ENCODE measurements around the gene PLCH1. TPM values are rescaled to one million over a fixed set of nuclear protein-coding genes. Genes with fewer than 3 reads are reported as not detected.

The PLCH1 gene
- total and polyA plus RNA-seq, 2 donors (not counting 1 experiment from before 2014, with no cell fraction given), result under 0.01 to 0.03 TPM

- H3K27me3 ChIP-seq (ENCODE audit: control insufficient read depth, insufficient read depth, low read length), result no peaks in the 10 kb centered on the region
- no peak for DNase-seq (ENCODE audit: low read depth in 2 of 2)
- no peaks in the 10 kb centered on the region for H4K20me1 ChIP-seq (ENCODE audit: control insufficient read depth, extremely low read depth, insufficient read depth, low read length)
- H3K4me3 ChIP-seq (replicated peaks in 1 of 4; ENCODE audit: control extremely low read depth in 1 of 4, insufficient read depth in 1 of 4, low read depth in 3 of 4, low read length in 4 of 4), result no peak overlapping the region
- H2AFZ ChIP-seq (ENCODE audit: low read length), result no peak overlapping the region
- H3K9ac ChIP-seq (ENCODE audit: insufficient read depth, low read length), result no peak overlapping the region
- no peak overlapping the region for H3K27ac ChIP-seq (ENCODE audit: insufficient read depth, low read length)
- no peaks in the 10 kb centered on the region for H3K79me2 ChIP-seq (ENCODE audit: control insufficient read depth, insufficient read depth, low read length)
- no peaks in the 10 kb centered on the region for H3K36me3 ChIP-seq (ENCODE audit: control insufficient read depth, insufficient read depth, low read length)
- H3K4me1 ChIP-seq (ENCODE audit: control insufficient read depth, extremely low read depth, insufficient read depth, low read length), result no peaks in the 10 kb centered on the region
- no peaks in the 10 kb centered on the region for H3K9me3 ChIP-seq (ENCODE audit: control insufficient read depth, insufficient read depth, low read depth, low read length)
- TF ChIP-seq, protein P1, sequence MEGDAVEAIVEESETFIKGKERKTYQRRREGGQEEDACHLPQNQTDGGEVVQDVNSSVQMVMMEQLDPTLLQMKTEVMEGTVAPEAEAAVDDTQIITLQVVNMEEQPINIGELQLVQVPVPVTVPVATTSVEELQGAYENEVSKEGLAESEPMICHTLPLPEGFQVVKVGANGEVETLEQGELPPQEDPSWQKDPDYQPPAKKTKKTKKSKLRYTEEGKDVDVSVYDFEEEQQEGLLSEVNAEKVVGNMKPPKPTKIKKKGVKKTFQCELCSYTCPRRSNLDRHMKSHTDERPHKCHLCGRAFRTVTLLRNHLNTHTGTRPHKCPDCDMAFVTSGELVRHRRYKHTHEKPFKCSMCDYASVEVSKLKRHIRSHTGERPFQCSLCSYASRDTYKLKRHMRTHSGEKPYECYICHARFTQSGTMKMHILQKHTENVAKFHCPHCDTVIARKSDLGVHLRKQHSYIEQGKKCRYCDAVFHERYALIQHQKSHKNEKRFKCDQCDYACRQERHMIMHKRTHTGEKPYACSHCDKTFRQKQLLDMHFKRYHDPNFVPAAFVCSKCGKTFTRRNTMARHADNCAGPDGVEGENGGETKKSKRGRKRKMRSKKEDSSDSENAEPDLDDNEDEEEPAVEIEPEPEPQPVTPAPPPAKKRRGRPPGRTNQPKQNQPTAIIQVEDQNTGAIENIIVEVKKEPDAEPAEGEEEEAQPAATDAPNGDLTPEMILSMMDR (conservative IDR thresholded peaks at IDR 0.05 in 1 of 2, IDR thresholded peaks at IDR 0.05 in 1 of 2; ENCODE audit: low read depth in 1 of 2, low read length in 2 of 2), result no peak
- no peak for TF ChIP-seq EZH2 (IDR thresholded peaks at IDR 0.05; ENCODE audit: low read length, missing control alignments)
- no peak overlapping the region for H3K4me2 ChIP-seq (ENCODE audit: extremely low read depth, insufficient read depth, low read length)
Observed at GRCh38 chr3:155441026-155441425, 303.8 kb downstream of the PLCH1 start.

DNA sequence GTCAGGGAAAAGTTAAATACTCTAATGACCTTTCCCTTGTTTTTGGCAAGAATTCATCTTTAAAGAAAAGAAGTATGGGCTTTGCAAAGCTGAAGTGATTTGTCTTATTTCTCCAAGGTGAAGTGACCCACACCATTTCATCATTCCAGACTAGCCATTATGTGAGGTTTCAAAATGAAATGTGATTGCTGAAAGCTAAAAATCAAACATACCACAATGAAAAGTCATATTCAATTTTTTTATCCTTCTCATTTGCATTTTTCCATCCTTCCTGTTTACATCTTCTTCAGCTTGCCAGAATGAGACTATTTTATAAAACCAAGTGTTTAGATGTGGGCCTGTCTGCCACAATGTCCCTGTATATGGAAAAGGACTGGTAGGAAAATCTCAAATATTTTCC lies 309.1 kb downstream of the PLCH1 start:
- Histone ChIP-seq H3K4me2 (ENCODE audit: extremely low read depth, insufficient read depth, low read length) (no peak overlapping the region), H2AFZ (ENCODE audit: low read length) (no peak overlapping the region), H3K27ac (ENCODE audit: insufficient read depth, low read length) (no peak overlapping the region), H3K79me2 (ENCODE audit: control insufficient read depth, insufficient read depth, low read length) (no peaks in the 10 kb centered on the region), H3K36me3 (ENCODE audit: control insufficient read depth, insufficient read depth, low read length) (no peaks in the 10 kb centered on the region), H3K4me1 (ENCODE audit: control insufficient read depth, extremely low read depth, insufficient read depth, low read length) (no peaks in the 10 kb centered on the region), H3K4me3 (replicated peaks in 1 of 4; ENCODE audit: control extremely low read depth in 1 of 4, insufficient read depth in 1 of 4, low read depth in 3 of 4, low read length in 4 of 4) (no peak overlapping the region), H3K27me3 (ENCODE audit: control insufficient read depth, insufficient read depth, low read length) (no peaks in the 10 kb centered on the region), H4K20me1 (ENCODE audit: control insufficient read depth, extremely low read depth, insufficient read depth, low read length) (no peaks in the 10 kb centered on the region), H3K9me3 (ENCODE audit: control insufficient read depth, insufficient read depth, low read depth, low read length) (no peaks in the 10 kb centered on the region), H3K9ac (ENCODE audit: insufficient read depth, low read length) (no peak overlapping the region)
- peak in 1 of 2 donors; percentile 50 for DNase-seq (ENCODE audit: low read depth in 2 of 2)
- TF ChIP-seq, protein P1 (conservative IDR thresholded peaks at IDR 0.05 in 1 of 2, IDR thresholded peaks at IDR 0.05 in 1 of 2; ENCODE audit: low read depth in 1 of 2, low read length in 2 of 2), result no peak
- TF ChIP-seq EZH2 (IDR thresholded peaks at IDR 0.05; ENCODE audit: low read length, missing control alignments), result no peak

DNA sequence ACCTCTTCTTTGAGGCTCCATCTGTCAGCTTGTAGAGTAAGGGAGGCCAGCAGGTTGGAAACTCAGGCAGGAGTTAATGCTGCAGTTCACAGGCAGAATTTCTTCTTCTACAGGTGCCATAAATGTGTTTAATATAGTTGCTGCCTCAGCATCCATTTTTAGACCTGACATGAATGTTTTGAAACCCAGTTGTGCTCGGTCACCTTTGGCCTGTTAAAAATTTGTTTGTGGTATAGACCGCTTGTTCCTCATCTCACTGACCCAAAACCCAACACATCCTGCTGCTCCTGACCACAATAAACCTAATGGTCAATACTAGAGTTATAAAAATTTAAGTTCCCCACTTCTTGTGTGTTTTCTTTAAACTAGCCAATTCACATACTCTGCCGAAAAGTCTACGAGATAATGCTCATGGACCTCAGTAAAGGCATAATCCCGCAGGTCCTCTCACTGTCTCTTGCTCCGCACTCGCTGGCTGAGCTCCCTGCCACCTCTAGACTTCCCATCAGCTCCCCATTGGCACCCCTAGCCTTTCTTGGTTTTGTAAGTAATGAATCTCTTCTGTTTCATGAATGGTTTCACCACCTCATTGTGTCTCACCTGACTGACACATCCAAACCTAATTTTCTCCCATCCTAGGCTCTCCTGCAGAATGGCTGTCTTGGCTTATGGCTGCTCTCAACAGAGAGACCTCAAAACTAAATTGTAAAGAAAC lies 312.9 kb downstream of the PLCH1 start:
- H3K4me3 ChIP-seq (replicated peaks in 1 of 4; ENCODE audit: control extremely low read depth in 1 of 4, insufficient read depth in 1 of 4, low read depth in 3 of 4, low read length in 4 of 4), result no peak overlapping the region
- H3K9ac ChIP-seq (ENCODE audit: insufficient read depth, low read length), result no peak overlapping the region

More for the DNA sequence above, 312.9 kb downstream of the PLCH1 start:
- H3K27ac ChIP-seq (ENCODE audit: insufficient read depth, low read length), result no peak overlapping the region
- TF ChIP-seq EZH2 (IDR thresholded peaks at IDR 0.05; ENCODE audit: low read length, missing control alignments), result no peak
- TF ChIP-seq, protein P1 (conservative IDR thresholded peaks at IDR 0.05 in 1 of 2, IDR thresholded peaks at IDR 0.05 in 1 of 2; ENCODE audit: low read depth in 1 of 2, low read length in 2 of 2), result no peak
- no peaks in the 10 kb centered on the region for H3K9me3 ChIP-seq (ENCODE audit: control insufficient read depth, insufficient read depth, low read depth, low read length)
- no peaks in the 10 kb centered on the region for H4K20me1 ChIP-seq (ENCODE audit: control insufficient read depth, extremely low read depth, insufficient read depth, low read length)
- H2AFZ ChIP-seq (ENCODE audit: low read length), result no peak overlapping the region
- H3K27me3 ChIP-seq (ENCODE audit: control insufficient read depth, insufficient read depth, low read length), result no peaks in the 10 kb centered on the region
- H3K79me2 ChIP-seq (ENCODE audit: control insufficient read depth, insufficient read depth, low read length), result no peaks in the 10 kb centered on the region
- no peak for DNase-seq (ENCODE audit: low read depth in 2 of 2)
- no peaks in the 10 kb centered on the region for H3K36me3 ChIP-seq (ENCODE audit: control insufficient read depth, insufficient read depth, low read length)
- no peak overlapping the region for H3K4me2 ChIP-seq (ENCODE audit: extremely low read depth, insufficient read depth, low read length)
- H3K4me1 ChIP-seq (ENCODE audit: control insufficient read depth, extremely low read depth, insufficient read depth, low read length), result no peaks in the 10 kb centered on the region
